ENCODE results near the gene FAM47A.

FAM47A gene

GRCh38 chrX:34132028-34132427 is at the start of gene FAM47A:
FAM47A (minus strand) TSS chrX:34132314; CDS start chrX:34132278, 36 bp downstream.
- no peak for DNase-seq (ENCODE audit: low read depth in 2 of 2, low spot score in 1 of 2)

GRCh38 chrX:34147345-34147744 is 15.2 kb upstream of the FAM47A start:
- no peak for DNase-seq (ENCODE audit: low read depth in 2 of 2, low spot score in 1 of 2)

- DNase-seq (ENCODE audit: low read depth in 2 of 2, low spot score in 1 of 2), result no peak
Measured at GRCh38 chrX:34146906-34147305, 14.8 kb upstream of the FAM47A start.

DNA sequence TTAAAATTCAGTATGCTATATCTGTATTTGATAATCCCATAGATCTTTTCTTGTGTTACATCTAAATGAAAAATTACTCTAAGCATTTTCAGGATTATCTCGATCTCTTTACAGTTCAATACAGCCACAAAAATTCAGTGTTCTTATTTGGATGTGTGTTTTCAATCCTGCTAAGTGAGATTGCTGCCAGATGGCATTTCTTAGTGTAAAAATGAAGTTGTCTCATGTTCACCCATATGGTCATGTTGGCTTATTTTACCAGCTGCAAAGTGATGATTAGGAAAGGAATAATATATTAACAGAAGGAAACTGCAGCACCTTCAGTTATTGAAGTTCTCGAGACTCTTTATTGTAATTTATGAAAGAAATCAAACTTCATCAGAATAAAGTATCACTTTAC is 12.1 kb upstream of the FAM47A start:
- no peak for DNase-seq (ENCODE audit: low read depth in 2 of 2, low spot score in 1 of 2)

DNA sequence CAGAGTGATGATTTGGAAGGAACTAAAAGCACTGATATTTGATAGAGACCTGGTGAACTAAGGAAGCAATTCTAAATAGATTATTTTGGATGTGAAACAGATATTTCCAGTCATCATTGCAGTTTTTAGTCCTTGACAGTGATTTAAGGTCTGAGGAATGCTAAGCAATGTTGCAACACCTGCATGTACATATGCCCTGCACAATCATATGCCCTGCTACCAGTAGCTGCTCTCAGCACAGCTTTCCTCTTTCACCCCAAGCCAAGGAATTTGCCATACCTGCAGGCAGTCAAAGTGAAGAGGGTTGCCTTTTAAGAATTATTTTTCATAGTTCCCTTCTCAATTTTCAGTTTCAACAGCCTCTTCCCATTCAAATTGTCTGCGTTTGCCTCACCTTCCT is 8.7 kb upstream of the FAM47A start:
- DNase-seq (ENCODE audit: low read depth in 2 of 2, low spot score in 1 of 2), result no peak

DNA sequence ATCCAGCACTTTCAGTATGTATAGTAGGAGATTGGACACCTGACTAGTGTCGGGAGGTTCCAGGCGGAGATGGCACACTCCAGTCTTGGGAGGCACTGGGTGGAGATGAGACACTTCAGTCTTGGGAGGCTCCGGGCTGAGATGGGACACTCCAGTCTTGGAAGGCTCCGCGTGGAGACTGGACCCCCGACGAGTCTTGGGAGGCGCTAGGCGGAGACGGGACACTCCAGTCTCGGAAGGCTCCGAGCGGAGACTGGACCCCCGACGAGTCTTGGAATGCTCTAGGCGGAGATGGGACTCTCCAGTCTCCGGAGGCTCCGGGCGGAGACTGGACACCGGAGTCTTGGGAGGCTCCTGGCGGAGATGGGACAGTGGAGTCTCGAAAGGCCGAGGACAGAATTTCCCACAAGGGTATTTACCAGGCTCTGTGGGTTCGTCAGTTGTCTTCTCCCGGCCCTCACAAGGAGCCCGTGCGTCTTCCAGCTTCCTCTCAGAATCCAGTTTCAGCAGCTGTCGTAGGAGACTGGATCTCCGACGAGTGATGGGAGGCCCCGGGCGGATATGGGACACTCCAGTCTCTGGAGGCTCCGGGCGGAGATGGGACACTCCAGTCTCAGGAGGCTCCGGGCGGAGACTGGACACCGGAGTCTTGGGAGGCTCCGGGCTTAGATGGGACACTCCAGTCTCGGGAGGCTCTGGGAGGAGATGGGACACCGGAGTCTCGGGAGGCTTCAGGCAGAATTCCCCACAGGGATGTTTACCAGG is 952 bp downstream of the FAM47A start:
- DNase-seq (ENCODE audit: low read depth in 2 of 2, low spot score in 1 of 2), result no peak

DNA sequence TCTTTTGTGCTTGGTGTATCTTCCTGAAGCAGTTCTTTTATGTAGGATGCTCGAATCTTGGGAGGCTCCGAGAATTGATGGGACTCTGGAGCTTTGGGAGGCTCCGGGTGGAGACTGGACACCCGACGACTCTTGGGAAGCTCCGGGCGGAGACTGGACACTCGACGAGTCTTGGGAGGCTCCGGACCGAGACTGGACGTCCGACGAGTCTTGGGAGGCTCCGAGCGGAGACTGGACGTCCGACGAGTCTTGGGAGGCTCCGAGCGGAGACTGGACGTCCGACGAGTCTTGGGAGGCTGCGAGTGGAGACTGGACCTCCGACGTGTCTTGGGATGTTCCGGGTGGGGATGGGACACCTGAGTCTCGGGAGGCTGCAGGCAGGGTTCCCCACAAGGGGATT is 1.6 kb downstream of the FAM47A start:
- no peak for DNase-seq (ENCODE audit: low read depth in 2 of 2, low spot score in 1 of 2)

DNA sequence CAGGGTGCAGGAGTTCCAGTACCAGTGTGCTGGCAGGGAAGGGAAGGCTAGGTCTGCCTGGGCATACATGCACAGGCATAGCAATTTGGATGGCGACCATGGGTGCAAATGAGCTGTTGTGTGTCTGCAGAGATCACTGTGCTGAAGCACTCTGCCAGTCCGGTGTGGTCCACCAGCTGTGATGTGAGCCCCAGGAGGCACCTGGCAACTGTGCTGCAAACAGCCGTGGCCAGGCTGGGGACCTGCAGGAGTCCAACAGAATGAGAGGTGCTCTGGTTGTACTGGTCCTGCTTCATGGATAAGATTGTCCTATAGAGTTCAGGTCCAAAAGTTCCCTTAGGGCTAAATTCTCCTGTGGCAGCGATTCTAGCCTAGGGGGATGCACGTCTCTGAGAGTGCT is 6.1 kb downstream of the FAM47A start:
- no peak for DNase-seq (ENCODE audit: low read depth in 2 of 2, low spot score in 1 of 2)

DNA sequence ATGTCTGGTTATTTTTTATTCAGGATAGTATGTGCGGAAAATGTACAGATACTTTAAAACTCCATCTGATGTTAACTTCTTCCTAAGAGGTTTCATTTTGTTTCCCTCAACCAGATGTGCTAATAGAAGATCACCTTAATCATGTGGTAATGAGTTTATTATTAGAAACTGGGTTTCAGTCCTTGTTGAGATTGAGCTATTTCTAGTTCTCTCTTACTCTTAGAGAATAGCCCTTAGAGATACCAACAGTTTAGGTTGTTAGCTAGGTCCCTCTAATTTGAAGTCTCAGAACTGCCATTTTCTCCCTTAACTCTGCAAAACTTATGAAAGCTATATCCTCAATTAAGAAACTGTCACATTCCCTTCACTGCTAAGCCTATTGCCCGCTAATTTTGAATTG is 13.0 kb downstream of the FAM47A start:
- DNase-seq (ENCODE audit: low read depth in 2 of 2, low spot score in 1 of 2), result no peak

DNA sequence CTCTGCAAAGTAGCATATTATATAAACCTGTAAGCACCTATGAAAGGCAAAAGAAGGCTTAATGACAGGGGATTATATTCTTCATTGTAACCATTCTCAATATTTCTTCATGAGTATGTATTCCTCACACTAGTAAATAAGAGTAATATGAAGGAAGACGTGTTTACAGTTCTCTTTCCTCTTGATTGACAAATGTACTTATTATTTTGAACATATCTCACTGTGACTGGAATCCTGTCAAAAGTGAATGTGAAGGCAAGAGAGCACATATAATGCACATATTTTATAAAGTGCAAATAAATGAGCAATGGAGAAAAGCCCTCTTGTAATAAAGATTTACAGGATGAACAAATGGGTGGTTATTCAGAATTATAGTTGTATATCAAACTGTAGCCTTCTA is 19.7 kb downstream of the FAM47A start:
- no peak for DNase-seq (ENCODE audit: low read depth in 2 of 2, low spot score in 1 of 2)

All from stimulated activated CD8-positive, alpha-beta memory T cell treated with anti-CD3 and anti-CD28 coated beads, Interleukin-4, amount 100 ng/mL, for 4 hours (primary cell).